ENCODE results near the gene APBA1.

APBA1 gene

GRCh38 chr9:69674112-69674685 lies 2.0 kb upstream of the APBA1 start:
- H3K4me1 Mint-ChIP-seq: peaks cover 3% of the 10 kb centered on the region
- no peaks in the 10 kb centered on the region for H3K9me3 Mint-ChIP-seq
- no peak overlapping the region for H3K4me3 Mint-ChIP-seq
- no peak overlapping the region for H3K27ac Mint-ChIP-seq
- DNase-seq (ENCODE audit: low spot score in 2 of 2): no peak
- no peaks in the 10 kb centered on the region for H3K36me3 Mint-ChIP-seq
- peaks cover 15% of the 10 kb centered on the region for H3K27me3 Mint-ChIP-seq
- no peak for ATAC-seq (ENCODE audit: low read depth)

- no peak for ATAC-seq (ENCODE audit: low read depth)
- Mint-ChIP-seq H3K36me3 (no peaks in the 10 kb centered on the region), H3K4me1 (peaks cover 3% of the 10 kb centered on the region), H3K27me3 (peaks cover 15% of the 10 kb centered on the region), H3K4me3 (no peak overlapping the region), H3K27ac (no peak overlapping the region), H3K9me3 (no peaks in the 10 kb centered on the region)
- DNase-seq (ENCODE audit: low spot score in 2 of 2): no peak
Measured at GRCh38 chr9:69673311-69673640, 1.1 kb upstream of the APBA1 start.

GRCh38 chr9:69672596-69673310 lies 582 bp upstream of the APBA1 start:
- H3K27me3 Mint-ChIP-seq: peaks cover 15% of the 10 kb centered on the region
- ATAC-seq (ENCODE audit: low read depth): peak; percentile 86
- peaks cover 3% of the 10 kb centered on the region for H3K4me1 Mint-ChIP-seq
- H3K27ac Mint-ChIP-seq: no peak overlapping the region
- H3K4me3 Mint-ChIP-seq: peak overlapping the region; percentile 78
- H3K36me3 Mint-ChIP-seq: no peaks in the 10 kb centered on the region
- no peaks in the 10 kb centered on the region for H3K9me3 Mint-ChIP-seq
- peak; percentile 44 to 62 for DNase-seq (ENCODE audit: low spot score in 2 of 2)

- DNase-seq (ENCODE audit: low spot score in 2 of 2) (no peak), ATAC-seq (ENCODE audit: low read depth) (no peak)
- Mint-ChIP-seq H3K36me3 (no peaks in the 10 kb centered on the region), H3K9me3 (no peaks in the 10 kb centered on the region), H3K27ac (no peak overlapping the region), H3K4me3 (peak overlapping the region; percentile 54), H3K27me3 (peaks cover 16% of the 10 kb centered on the region), H3K4me1 (peaks cover 3% of the 10 kb centered on the region)
Measured at GRCh38 chr9:69671311-69671878, 776 bp downstream of the APBA1 start.

GRCh38 chr9:69667306-69667705 lies 4.9 kb downstream of the APBA1 start:
- Mint-ChIP-seq H3K4me3 (no peak overlapping the region), H3K9me3 (no peaks in the 10 kb centered on the region), H3K27me3 (peaks cover 18% of the 10 kb centered on the region), H3K4me1 (peaks cover 3% of the 10 kb centered on the region), H3K27ac (no peak overlapping the region), H3K36me3 (no peaks in the 10 kb centered on the region)
- no peak for DNase-seq (ENCODE audit: low spot score in 2 of 2)
- ATAC-seq (ENCODE audit: low read depth): no peak

GRCh38 chr9:69660304-69660703 lies 11.9 kb downstream of the APBA1 start:
- peaks cover 7% of the 10 kb centered on the region for H3K27me3 Mint-ChIP-seq
- H3K4me3 Mint-ChIP-seq: no peak overlapping the region
- no peak overlapping the region for H3K27ac Mint-ChIP-seq
- no peak for DNase-seq (ENCODE audit: low spot score in 2 of 2)
- H3K36me3 Mint-ChIP-seq: no peaks in the 10 kb centered on the region
- no peak for ATAC-seq (ENCODE audit: low read depth)
- H3K4me1 Mint-ChIP-seq: no peaks in the 10 kb centered on the region
- H3K9me3 Mint-ChIP-seq: no peaks in the 10 kb centered on the region

- H3K4me3 Mint-ChIP-seq: no peak overlapping the region
- no peaks in the 10 kb centered on the region for H3K9me3 Mint-ChIP-seq
- ATAC-seq (ENCODE audit: low read depth) (no peak), DNase-seq (ENCODE audit: low spot score in 2 of 2) (no peak)
- H3K4me1 Mint-ChIP-seq: no peaks in the 10 kb centered on the region
- H3K27ac Mint-ChIP-seq: no peak overlapping the region
- H3K27me3 Mint-ChIP-seq: peaks cover 6% of the 10 kb centered on the region
- H3K36me3 Mint-ChIP-seq: no peaks in the 10 kb centered on the region
Measured at GRCh38 chr9:69658987-69659675, 13.0 kb downstream of the APBA1 start.

- peaks cover 6% of the 10 kb centered on the region for H3K27me3 Mint-ChIP-seq
- H3K27ac Mint-ChIP-seq: no peak overlapping the region
- no peak for ATAC-seq (ENCODE audit: low read depth)
- peaks cover 1% of the 10 kb centered on the region for H3K9me3 Mint-ChIP-seq
- DNase-seq (ENCODE audit: low spot score in 2 of 2): no peak
- H3K4me3 Mint-ChIP-seq: no peak overlapping the region
- H3K36me3 Mint-ChIP-seq: no peaks in the 10 kb centered on the region
- H3K4me1 Mint-ChIP-seq: no peaks in the 10 kb centered on the region
Measured at GRCh38 chr9:69657269-69657668, 14.9 kb downstream of the APBA1 start.

GRCh38 chr9:69655065-69655464 lies 17.1 kb downstream of the APBA1 start:
- no peaks in the 10 kb centered on the region for H3K36me3 Mint-ChIP-seq
- DNase-seq (ENCODE audit: low spot score in 2 of 2) (no peak), ATAC-seq (ENCODE audit: low read depth) (no peak)
- peaks cover 1% of the 10 kb centered on the region for H3K9me3 Mint-ChIP-seq
- H3K4me3 Mint-ChIP-seq: no peak overlapping the region
- H3K27ac Mint-ChIP-seq: no peak overlapping the region
- peaks cover 4% of the 10 kb centered on the region for H3K27me3 Mint-ChIP-seq
- no peaks in the 10 kb centered on the region for H3K4me1 Mint-ChIP-seq

- Mint-ChIP-seq H3K4me3 (no peak overlapping the region), H3K36me3 (no peaks in the 10 kb centered on the region), H3K9me3 (peaks cover 1% of the 10 kb centered on the region), H3K27ac (no peak overlapping the region), H3K4me1 (no peaks in the 10 kb centered on the region), H3K27me3 (peaks cover 8% of the 10 kb centered on the region)
- DNase-seq (ENCODE audit: low spot score in 2 of 2): no peak
- no peak for ATAC-seq (ENCODE audit: low read depth)
Measured at GRCh38 chr9:69653261-69653660, 18.9 kb downstream of the APBA1 start.

- no peaks in the 10 kb centered on the region for H3K36me3 Mint-ChIP-seq
- H3K27me3 Mint-ChIP-seq: peaks cover 9% of the 10 kb centered on the region
- ATAC-seq (ENCODE audit: low read depth) (no peak), DNase-seq (ENCODE audit: low spot score in 2 of 2) (no peak)
- H3K4me3 Mint-ChIP-seq: no peak overlapping the region
- H3K4me1 Mint-ChIP-seq: no peaks in the 10 kb centered on the region
- peaks cover 1% of the 10 kb centered on the region for H3K9me3 Mint-ChIP-seq
- H3K27ac Mint-ChIP-seq: no peak overlapping the region
Measured at GRCh38 chr9:69649566-69650250, 22.5 kb downstream of the APBA1 start.

GRCh38 chr9:69647804-69648203 lies 24.4 kb downstream of the APBA1 start:
- H3K27me3 Mint-ChIP-seq: peaks cover 9% of the 10 kb centered on the region
- H3K4me3 Mint-ChIP-seq: no peak overlapping the region
- no peaks in the 10 kb centered on the region for H3K36me3 Mint-ChIP-seq
- no peak for ATAC-seq (ENCODE audit: low read depth)
- no peaks in the 10 kb centered on the region for H3K4me1 Mint-ChIP-seq
- DNase-seq (ENCODE audit: low spot score in 2 of 2): no peak
- no peak overlapping the region for H3K27ac Mint-ChIP-seq
- no peaks in the 10 kb centered on the region for H3K9me3 Mint-ChIP-seq

GRCh38 chr9:69646810-69647209 lies 25.4 kb downstream of the APBA1 start:
- no peak for DNase-seq (ENCODE audit: low spot score in 2 of 2)
- H3K9me3 Mint-ChIP-seq: peaks cover 3% of the 10 kb centered on the region
- no peaks in the 10 kb centered on the region for H3K36me3 Mint-ChIP-seq
- no peak overlapping the region for H3K4me3 Mint-ChIP-seq
- H3K27me3 Mint-ChIP-seq: peaks cover 9% of the 10 kb centered on the region
- H3K4me1 Mint-ChIP-seq: no peaks in the 10 kb centered on the region
- H3K27ac Mint-ChIP-seq: no peak overlapping the region
- no peak for ATAC-seq (ENCODE audit: low read depth)

GRCh38 chr9:69645488-69645887 lies 26.7 kb downstream of the APBA1 start:
- no peak for ATAC-seq (ENCODE audit: low read depth)
- Mint-ChIP-seq H3K27ac (no peak overlapping the region), H3K27me3 (peaks cover 9% of the 10 kb centered on the region), H3K9me3 (peaks cover 7% of the 10 kb centered on the region), H3K36me3 (no peaks in the 10 kb centered on the region), H3K4me1 (no peaks in the 10 kb centered on the region), H3K4me3 (no peak overlapping the region)
- no peak for DNase-seq (ENCODE audit: low spot score in 2 of 2)

Measured in memory B cell (primary cell).